GM19193 (cell line): ENCODE results near the gene KCNIP4.

Experiments used
- POLR2A ChIP-seq: IDR thresholded peaks from 4 replicates; pipeline ENCODE4 v1.6.1; 2011; ENCODE audit not compliant: insufficient read depth, insufficient read length; ENCODE audit errors: extremely low read depth

Gene KCNIP4

DNA sequence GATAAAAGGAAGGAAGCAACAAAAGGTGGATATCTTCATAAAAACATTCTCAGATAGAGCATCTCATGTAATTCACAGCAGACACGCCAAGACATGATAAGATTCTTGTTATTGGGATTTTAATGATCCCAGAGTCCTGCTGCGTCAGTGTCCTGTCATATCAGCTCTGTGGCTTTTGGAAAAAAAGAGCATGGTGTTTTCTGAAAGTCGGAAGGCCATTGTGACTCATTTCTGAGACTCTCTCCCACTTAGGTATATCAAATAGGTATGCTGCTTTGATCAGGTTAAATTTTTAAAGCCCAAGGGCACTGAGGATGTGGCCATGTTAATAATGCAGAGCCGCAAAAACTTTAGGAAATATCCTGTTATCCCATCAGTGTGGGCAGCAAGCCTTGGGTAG, 481.0 kb downstream of the KCNIP4 start:
- no peak for TF ChIP-seq POLR2A

DNA sequence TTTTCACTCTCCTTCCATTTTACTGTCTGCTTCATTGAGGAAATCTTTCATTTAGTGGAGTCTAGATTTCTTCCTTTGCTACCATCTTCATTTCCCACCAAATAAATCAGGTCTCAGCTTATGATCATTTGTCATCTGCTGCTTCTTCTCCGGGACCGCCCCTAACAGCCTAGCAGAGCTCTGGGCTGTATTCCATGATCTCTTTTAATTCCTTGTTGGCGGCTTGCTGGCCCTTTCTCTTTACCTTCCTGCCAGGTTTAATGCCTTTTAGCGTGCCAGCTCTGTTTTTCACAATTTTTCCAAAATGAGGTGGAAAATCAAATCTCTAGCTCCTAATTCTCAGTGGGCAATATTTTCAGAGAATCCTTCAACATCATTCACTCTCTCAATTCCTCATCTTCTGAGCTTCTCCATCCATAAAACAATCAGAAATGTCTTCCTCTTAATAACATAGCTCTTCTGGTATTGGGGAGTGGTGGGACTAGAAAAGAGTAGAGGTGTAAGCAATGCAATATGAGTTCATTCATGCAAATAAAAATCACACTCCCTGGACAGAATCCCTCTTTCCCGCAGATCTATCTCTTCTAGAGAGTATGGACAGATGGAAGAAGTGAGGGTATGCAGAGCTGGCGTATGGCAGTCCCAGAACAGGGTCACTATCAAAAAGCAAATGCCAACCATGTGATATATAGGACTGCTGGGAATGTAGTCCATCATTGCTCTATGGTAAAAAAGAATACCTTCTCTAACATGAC, 491.3 kb downstream of the KCNIP4 start:
- TF ChIP-seq POLR2A: no peak

DNA sequence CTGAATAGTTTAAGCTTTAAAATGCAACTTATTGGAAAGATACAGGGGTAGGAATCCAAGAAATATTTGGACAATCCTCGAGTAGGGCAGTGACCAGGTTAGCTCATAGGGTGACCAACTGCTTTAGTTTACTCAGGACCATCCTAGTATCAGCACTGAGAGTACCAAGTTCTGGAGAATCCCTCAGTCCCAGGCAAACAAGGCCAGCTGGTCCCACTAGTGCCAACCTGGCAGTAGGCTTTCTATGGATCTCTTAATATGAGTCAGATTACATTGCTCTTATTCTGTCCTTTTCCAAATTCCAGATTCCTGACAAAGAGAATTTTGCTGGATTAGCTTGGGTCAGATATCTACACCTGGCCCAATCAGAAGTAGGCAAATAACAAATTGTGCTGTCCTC, 493.7 kb downstream of the KCNIP4 start:
- TF ChIP-seq POLR2A: no peak

DNA sequence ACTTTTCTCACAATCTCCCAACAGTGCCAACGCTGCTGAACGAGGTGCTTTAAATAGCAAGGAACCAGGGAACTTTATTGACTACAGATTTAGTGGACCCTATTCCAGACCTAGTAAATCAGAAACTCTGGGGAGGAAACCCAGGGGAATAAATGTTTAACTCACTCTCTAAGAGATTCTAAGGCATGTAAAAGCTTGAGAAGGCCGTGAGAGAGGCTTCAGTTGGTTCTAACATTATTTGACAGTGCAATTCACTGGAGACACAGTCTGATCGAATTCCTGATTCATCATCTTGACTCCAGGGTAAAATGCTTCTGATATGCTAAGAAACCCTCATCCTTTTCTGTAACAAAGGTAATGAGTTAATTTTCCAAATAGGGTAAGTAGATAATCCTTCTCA, 494.4 kb downstream of the KCNIP4 start:
- TF ChIP-seq POLR2A: no peak

DNA sequence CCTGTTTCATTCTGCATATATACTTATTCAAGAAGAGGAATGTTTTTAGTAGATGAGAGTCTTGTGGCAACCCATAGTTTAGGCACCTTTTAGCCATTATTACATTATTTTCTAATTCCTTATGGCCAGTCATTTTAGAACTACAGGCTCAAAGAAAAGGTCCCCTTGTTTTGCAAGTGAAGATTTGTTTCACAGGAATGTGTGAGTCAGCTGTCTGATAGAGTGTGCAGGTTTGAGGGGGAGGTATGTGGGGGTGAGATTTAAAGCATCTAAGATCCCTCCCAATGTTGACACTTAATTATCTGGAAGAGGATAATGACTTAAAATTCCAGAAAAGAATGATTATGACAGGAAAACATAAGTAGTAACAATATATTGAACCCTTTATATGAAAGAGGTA, 495.6 kb downstream of the KCNIP4 start:
- no peak for TF ChIP-seq POLR2A

DNA sequence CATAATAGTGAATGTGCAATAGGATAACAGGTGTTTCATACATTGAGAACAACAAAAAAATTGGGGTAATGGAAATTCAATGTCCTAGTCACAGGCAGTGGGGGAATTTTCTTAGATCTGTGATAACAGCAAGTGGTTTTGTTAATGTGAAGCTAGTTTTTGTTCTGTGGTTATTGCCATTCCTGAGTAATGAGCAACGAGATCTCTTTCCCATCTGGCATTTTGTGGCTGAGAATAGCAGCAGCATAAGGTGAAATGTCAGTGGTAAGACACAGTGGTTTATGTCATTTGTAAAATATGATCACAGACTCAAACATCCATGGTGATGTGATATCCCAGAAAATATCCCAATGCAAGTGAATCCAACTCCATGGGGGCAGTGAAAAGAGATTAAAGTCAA, 497.5 kb downstream of the KCNIP4 start:
- TF ChIP-seq POLR2A: no peak

DNA sequence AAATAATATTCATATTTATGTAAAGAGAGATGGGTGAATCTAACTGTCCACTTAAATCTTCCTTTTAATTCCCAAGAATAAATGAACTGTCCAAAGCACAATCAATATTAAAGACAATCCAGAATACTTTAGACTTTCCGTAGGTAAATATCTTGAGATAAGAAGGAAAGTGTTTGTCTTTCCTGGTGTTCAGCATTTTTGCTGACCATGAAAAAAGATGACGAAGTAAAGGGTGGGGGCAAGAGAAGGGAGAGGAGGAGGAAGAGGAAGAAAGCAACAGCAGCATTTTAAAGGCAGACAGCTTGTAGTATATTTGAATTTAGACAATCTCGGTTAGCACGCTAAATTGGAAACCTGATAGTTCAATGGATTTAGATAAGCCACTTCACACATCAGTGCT, 498.2 kb downstream of the KCNIP4 start:
- no peak for TF ChIP-seq POLR2A

DNA sequence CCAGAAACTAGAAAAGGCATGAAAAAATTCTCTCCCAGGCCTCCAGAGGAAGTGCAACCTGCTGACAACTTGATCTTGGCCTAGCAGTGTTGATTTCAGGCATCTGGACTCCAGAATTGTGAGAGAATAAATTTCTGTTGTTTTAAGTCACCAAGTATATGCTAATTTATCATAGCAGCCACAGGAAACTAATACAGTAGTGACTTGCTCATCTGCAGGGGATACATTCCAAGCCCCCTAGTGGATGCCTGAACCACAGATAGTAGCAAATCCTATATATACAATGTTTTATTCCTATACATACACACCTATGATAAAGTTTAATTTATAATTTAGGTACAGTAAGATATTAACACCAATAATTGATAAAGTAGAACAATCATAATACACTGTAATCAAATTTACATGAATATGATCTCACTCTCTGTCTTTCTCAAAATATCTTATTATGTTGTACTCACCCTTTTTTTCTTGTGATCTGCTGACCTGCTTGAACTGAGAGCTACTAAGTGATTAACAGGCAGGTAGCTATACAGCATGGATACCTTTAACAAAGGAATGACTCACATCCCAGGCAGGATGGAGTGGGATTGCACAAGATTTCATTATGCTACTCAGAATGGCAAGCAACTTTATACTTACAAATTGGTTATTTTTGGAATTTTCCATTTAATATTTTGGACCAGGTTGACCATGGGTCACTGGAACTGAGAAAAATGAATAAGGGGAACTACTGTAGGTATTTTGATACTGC, 501.1 kb downstream of the KCNIP4 start:
- no peak for TF ChIP-seq POLR2A

DNA sequence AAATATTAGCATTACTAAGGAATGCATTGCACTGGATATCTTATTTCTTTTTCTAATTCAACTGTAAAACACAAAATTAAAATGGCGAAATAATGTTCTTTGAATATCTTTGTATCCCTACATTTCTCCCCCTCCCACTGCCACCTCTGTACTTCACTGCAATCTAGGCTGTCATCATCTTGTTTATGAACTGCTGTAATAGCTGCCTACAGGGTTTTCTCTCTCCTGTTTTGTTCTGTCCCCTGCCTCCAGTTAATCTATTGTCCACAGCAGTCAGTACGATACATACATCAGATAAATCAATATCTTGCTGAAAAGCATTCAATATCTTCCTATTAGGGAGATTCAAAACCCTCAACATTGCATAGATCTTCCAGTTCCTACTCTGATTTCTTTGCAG, 528.4 kb downstream of the KCNIP4 start:
- no peak for TF ChIP-seq POLR2A

DNA sequence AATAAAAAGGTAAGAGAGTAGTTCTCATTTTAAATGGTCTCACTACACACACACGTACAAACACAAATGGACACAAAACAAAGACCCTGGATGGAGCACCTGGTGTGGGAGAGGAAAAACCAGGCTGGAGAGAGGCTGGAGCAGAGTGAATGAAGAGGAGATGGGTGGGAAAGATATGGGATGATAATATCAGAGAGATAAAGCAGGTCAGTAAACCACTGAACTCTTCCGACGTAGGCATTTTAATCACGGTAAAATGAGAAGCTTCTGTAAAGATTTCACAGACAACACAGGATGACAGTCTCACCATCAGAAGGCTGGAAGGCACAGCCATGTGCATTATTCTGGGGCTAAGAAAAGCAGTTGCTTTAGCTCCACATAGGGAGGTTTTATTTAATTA, 532.8 kb downstream of the KCNIP4 start:
- TF ChIP-seq POLR2A: no peak

DNA sequence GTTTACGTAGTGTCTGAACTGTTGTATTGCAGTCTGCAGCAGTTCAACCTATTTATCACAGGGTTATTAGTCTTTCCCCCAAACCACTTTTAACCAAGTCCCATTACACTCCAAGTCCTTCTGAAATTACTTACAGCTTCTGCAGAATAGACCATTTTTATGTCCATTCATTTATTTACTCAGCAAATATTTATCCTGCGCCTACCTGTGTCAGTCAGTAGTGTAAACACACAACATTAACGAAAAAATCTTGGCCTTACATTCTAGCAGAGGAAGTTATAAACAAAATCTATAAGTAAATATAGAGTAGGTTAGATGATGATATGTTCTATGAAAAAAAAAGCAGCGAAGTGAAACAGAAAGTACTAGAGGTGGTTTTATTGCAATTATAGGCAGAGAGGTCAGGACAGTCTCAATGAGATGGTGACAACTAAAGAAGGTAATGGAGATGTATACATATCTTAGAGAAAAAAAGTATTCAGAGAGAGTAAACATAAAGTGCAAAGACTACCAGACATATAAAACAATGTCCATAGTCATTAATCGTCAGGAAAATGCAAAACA, 534.7 kb downstream of the KCNIP4 start:
- TF ChIP-seq POLR2A: no peak

DNA sequence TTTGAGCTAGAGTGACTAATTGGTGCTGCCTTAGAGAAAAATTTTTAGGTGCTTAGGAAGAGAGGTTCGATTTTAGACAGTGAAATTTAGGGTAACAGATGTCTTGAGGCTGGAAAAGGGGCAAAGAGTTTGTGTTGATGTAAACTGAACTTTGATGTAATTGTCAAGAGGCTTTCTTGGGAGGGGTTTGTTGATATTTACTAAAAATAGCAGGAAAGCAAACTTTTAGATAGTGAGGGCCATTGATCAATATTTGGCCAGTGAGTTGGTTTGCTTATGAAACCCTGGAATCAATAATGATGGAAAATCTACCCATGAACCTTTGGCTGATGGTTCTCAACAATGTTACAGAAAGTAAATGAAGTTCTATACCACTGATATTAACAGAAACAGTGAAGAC, 537.5 kb downstream of the KCNIP4 start:
- TF ChIP-seq POLR2A: no peak

DNA sequence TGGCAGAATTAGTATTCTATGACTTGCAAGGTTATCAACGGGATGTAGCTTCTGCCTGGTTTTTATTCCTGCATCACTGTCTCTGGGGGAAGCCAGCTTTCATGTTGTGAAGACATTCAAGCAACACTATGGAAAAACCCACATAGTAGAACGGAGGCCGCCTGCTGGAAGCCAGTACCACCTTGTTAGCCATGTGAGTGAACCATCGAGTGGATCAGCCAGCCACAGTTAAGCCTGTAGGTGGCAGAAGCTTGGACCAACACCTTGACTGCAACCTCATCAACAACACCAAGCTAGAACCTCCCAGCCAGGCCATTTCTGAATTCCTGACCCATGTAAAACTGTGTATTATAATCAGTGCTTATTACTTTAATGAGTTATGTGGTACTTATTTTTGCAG, 538.2 kb downstream of the KCNIP4 start:
- no peak for TF ChIP-seq POLR2A

DNA sequence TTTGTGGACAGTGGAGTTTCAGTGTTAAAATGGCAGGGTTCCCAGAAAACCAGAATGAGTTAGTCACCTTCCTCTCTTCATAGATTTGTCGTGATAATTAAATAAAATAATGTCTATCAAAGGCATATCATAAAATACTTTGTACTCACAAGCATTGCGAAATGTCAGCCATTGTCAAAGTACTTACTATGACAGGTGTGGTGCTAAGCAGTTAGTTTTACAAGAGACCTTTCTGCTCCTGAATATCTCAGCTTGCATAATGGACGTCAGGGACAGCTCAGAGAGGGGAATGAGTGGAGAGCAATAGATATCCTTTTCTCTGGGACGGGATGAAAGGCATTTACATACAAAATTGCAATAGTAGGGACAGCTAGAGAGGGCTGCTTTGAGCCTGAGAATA, 560.9 kb downstream of the KCNIP4 start:
- no peak for TF ChIP-seq POLR2A

DNA sequence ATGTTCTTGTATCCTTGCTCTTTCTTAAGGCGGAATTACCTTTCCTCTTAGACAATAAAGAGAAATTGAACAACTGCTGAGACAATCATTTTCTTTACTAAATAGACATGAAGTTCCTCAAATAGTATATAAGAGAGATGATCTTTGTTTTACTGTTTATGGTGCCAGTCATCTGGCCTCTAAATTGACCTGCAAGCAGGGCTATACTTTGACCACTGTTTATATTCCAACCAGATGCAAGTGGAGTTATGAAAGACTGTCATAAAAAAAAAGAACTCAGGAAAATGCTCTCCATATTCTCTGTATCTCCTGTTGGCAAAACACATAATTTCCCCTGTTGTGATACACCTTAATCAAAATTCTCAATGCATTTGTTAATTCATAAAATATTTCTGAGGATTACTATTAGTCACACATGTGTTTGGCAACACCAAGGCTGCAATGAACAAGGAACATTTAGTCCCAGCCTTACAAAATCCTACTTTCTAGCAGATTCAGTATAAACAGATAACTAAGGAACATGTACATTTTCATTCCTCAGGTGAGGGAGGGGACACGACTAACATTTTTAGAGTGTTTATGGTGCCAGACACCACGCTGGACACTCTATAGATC, 562.3 kb downstream of the KCNIP4 start:
- no peak for TF ChIP-seq POLR2A
